Activated CD4-positive, alpha-beta memory T cell treated with anti-CD3 and anti-CD28 coated beads for 36 hours (primary cell): ENCODE measurements around the gene DBX2. TPM values are rescaled to one million over a fixed set of nuclear protein-coding genes. Genes with fewer than 3 reads are reported as not detected.
"Not testable (repeated sequence)": the region's sequence is repeated elsewhere in the genome, so short reads cannot be mapped to it uniquely, and the experiment has no call there.

Experiments used
- CTCF ChIA-PET: fragments of 350-600 bp; sonication (Branson Sonifier 250); formaldehyde crosslinking; loops from one replicate; lab custom pipeline; 2021; ENCODE audit warnings: antibody characterized with exemption, inconsistent platforms; lab: Charles Lee
- POLR2A ChIA-PET: fragments of 350-600 bp; sonication (Branson Sonifier 250); formaldehyde crosslinking; loops from one replicate; lab custom pipeline; 2021; ENCODE audit warnings: antibody characterized with exemption; lab: Charles Lee
- DNase-seq: peaks from one replicate; pipeline ENCODE4 v3.0.0-alpha.2; 2020
- H3K27ac Mint-ChIP-seq: one replicate; pipeline ENCODE4 v1.8.0; 2021; ENCODE audit warnings: mixed read lengths
- H3K27me3 Mint-ChIP-seq: one replicate; pipeline ENCODE4 v1.8.0; 2021; ENCODE audit warnings: mixed read lengths
- H3K36me3 Mint-ChIP-seq: one replicate; pipeline ENCODE4 v1.8.0; 2021; ENCODE audit warnings: mixed read lengths
- H3K4me1 Mint-ChIP-seq: one replicate; pipeline ENCODE4 v1.8.0; 2021; ENCODE audit warnings: low read depth, mixed read lengths
- H3K4me3 Mint-ChIP-seq: one replicate; pipeline ENCODE4 v1.8.0; 2021; ENCODE audit warnings: mild to moderate bottlenecking, mixed read lengths
- H3K9me3 Mint-ChIP-seq: one replicate; pipeline ENCODE4 v1.8.0; 2021; ENCODE audit warnings: mixed read lengths
- intact Hi-C: fragments of 100-400 bp; cut with micrococcal nuclease; formaldehyde crosslinking; loops from one replicate; pipeline ENCODE4 v1.15.1; 2023
- total RNA-seq, 2 experiments: library from RNA; stranded (reverse); gene quantifications; one replicate each; pipeline ENCODE4 v1.2.3, GENCODE V29; 2021

DBX2 gene
- total RNA-seq: not detected

DNA sequence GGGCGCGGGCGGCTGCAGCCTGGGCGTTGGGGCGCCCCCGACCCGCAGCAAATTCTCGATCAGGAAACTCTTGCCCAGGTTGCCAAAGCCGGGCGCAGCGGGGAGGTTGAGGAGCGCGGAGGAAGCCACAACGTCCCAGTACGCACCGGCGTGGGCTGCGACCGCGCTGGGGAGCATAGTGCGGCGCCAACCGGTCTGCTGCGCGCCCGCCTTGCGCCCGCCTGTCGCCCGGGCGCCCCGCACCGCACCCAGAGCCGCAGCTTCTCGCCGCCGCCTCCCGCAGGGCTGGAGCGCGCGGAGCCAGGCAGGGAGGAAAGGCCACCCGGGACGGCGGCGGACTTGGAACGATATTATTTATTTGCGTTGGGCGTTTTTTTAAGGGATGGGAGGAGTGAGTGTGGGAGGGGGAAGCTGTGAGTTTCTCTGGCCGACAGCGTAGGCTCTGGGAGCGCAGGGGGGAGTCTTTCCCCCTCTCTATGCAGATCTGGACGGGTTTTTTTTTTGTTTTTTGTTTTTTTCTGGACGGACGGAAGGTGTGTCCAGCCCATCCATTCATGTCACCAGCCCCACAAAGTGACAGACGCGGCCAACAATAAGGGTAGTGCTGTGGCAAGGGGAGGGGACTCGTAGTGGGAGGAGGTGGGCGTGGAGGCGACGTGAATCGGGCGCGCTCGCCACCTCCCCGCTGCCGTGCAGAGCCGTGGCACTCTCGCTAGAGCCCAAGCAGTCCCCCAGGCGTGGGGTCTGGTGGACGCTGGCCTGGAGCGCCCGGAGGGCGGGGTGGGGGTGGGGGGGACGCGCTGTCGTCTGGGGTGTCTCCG is at the start of gene DBX2:
Gene DBX2, minus strand, starts transcription at position 349 of the 821 bp plus-strand sequence. Its CDS starts 172 bp downstream, at position 177.
- Mint-ChIP-seq H3K27ac (no peak within 1 kb of the TSS), H3K36me3 (no peaks in the 10 kb centered on the region), H3K4me3 (no peak within 1 kb of the TSS), H3K4me1 (peaks cover 2% of the 10 kb centered on the region), H3K9me3 (no peaks in the 10 kb centered on the region), H3K27me3 (peaks cover 42% of the 10 kb centered on the region)
- intact Hi-C loops: no loop called here
- POLR2A ChIA-PET: no interaction called here
- DNase-seq: no peak
- CTCF ChIA-PET: interaction anchor here (1.2 kb wide), 1 partner anchor 102 kb away, joined by 5 read pairs; no protein-coding TSS in a partner anchor

DNA sequence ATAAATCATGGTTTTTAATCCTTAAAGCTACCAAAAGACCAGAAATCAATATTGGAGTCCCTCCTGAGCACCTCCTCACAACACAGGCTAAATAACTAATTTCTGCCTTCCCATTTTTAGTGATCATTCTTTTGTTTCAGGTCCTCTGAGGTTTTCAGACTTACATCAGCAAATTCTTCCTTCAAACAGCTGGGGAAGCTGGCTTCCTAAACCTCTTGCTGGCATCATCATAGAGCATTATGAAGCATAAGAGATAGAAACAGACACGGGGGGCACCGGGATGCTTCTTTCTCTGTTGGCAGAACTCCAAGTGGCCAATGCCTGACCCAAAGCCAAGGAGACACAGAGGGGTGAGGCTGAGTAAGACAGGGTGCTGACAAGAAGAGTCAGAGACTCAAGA is 47.9 kb upstream of the DBX2 start:
- intact Hi-C loops: no loop called here
- no peak for DNase-seq
- ChIA-PET CTCF (no interaction called here), POLR2A (no interaction called here)
- Mint-ChIP-seq H3K4me3 (no peak overlapping the region), H3K36me3 (no peaks in the 10 kb centered on the region), H3K27ac (no peak overlapping the region), H3K4me1 (no peaks in the 10 kb centered on the region), H3K9me3 (no peaks in the 10 kb centered on the region), H3K27me3 (peaks cover 5% of the 10 kb centered on the region)

DNA sequence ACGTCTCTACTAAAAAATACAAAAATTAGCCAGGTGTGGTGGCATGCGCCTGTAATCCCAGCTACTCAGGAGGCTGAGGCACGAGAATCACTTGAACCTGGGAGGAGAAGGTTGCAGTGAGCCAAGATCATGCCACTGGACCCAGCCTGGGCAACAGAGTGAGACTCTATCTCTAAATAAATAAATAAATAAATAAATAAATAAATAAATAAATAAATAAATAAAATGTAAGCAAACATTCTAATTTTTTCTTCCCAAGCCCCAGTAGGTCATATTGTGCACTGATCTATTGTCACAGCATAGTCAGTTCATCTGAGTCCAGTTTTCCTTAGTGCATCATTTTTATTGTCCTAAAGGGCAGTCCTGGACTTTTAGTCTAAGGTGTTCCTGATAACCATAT is 44.5 kb upstream of the DBX2 start:
- H3K4me1 Mint-ChIP-seq, H3K4me3 Mint-ChIP-seq, H3K27me3 Mint-ChIP-seq, H3K27ac Mint-ChIP-seq, CTCF ChIA-PET, intact Hi-C loops, H3K9me3 Mint-ChIP-seq, POLR2A ChIA-PET, DNase-seq, H3K36me3 Mint-ChIP-seq: not testable (repeated sequence)

DNA sequence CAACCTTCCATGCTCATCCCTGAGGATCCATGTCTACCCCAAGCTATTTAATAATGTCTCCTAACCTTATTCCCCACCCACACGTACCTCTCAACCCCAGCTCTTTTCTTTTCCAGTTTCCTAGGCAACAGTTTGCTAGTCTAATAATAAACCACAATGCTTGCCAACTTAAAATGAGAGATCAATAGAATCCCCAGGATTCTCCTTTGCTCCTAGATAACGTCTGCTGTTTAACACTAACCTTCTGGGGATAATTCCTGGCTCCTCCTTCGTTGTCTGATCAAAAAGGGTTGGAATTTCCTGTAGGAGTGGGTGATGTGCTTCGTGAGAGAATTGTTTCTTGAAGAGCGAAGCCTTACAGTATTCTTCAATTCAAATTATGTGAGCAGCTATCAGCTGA is 42.2 kb upstream of the DBX2 start:
- no peak overlapping the region for H3K27ac Mint-ChIP-seq
- H3K36me3 Mint-ChIP-seq: no peaks in the 10 kb centered on the region
- H3K9me3 Mint-ChIP-seq: no peaks in the 10 kb centered on the region
- no peak overlapping the region for H3K4me3 Mint-ChIP-seq
- CTCF ChIA-PET: no interaction called here
- no peak for DNase-seq
- POLR2A ChIA-PET: no interaction called here
- H3K4me1 Mint-ChIP-seq: no peaks in the 10 kb centered on the region
- intact Hi-C loops: no loop called here
- peaks cover 11% of the 10 kb centered on the region for H3K27me3 Mint-ChIP-seq

DNA sequence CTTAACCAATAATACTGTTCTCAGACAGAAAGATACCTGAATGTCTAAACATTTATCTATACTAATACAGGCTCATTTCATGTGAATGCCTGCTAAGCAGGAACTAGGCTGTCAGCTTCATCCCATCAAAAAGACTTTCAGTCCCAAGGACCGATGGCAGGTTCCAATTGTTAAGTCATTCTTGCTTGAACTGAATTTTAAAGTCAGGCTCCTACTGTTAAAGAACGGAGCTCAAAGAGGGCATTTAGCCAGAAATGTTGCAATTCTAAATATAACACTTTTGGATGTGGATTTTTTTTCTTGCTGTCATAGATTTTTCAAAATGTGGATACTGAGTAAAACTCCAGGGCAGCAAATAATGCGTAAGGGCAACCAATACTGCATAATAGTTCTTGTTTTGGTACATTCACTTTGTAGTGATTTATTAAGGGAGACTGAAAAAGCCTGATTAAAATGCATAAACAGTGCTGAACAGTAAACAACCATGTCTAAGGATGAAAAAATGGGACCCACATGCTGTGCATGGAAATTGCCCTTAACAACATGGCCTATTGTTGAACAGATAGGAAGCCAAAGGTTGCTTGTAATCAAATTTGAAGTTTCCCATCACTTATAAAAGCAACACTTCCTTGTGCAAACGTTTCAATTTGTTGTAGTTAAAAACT is 38.6 kb upstream of the DBX2 start:
- ChIA-PET POLR2A (no interaction called here), CTCF (no interaction called here)
- Mint-ChIP-seq H3K4me3 (no peak overlapping the region), H3K27me3 (peaks cover 14% of the 10 kb centered on the region), H3K36me3 (peaks cover 2% of the 10 kb centered on the region), H3K27ac (no peak overlapping the region), H3K9me3 (peaks cover 7% of the 10 kb centered on the region), H3K4me1 (no peaks in the 10 kb centered on the region)
- DNase-seq: no peak
- intact Hi-C loops: no loop called here

GRCh38 chr12:45088608-45089007 is 37.7 kb upstream of the DBX2 start:
- Mint-ChIP-seq H3K4me3 (no peak overlapping the region), H3K9me3 (peaks cover 8% of the 10 kb centered on the region), H3K27ac (no peak overlapping the region), H3K4me1 (no peaks in the 10 kb centered on the region), H3K36me3 (peaks cover 2% of the 10 kb centered on the region), H3K27me3 (peaks cover 12% of the 10 kb centered on the region)
- ChIA-PET CTCF (no interaction called here), POLR2A (no interaction called here)
- no peak for DNase-seq
- intact Hi-C loops: no loop called here

DNA sequence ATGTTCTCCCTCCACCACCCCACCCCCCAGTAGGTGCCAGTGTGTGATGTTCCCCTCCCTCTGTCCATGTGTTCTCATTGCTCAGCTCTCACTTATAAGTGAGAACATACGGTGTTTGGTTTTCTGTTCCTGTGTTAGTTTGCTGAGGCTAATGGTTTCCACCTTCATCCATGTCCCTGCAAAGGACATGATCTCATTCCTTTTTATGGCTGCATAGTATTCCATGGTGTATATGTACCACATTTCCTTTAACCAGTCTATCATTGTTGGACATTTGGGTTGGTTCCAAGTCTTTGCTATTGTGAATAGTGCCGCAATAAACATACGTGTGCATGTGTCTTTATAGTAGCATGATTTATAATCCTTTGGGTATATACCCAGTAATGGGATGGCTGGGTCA is 33.3 kb upstream of the DBX2 start:
- H3K4me3 Mint-ChIP-seq, H3K9me3 Mint-ChIP-seq, DNase-seq, H3K36me3 Mint-ChIP-seq, H3K27ac Mint-ChIP-seq, H3K4me1 Mint-ChIP-seq, H3K27me3 Mint-ChIP-seq, intact Hi-C loops, POLR2A ChIA-PET, CTCF ChIA-PET: not testable (repeated sequence)

DNA sequence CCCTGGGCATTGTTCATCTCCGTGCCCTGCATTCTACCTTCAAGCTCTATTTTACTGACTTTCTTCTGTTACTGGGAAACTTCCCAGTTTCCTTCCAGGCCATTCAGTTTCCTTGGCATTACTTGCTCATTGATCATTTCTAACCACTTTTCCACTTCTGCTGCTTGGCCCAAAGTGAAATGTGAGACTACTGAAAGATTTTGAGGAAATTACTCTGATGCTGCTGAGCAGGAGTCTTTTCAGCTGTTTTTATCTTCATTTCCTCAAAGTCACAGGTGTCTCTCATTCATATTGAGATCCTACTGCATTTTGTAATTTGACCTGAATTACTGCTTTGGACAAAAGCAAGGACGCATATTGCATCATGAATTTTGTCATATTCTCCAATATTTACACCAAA is 26.4 kb upstream of the DBX2 start:
- ChIA-PET CTCF (no interaction called here), POLR2A (no interaction called here)
- Mint-ChIP-seq H3K27ac (no peak overlapping the region), H3K4me1 (no peaks in the 10 kb centered on the region), H3K9me3 (no peaks in the 10 kb centered on the region), H3K36me3 (no peaks in the 10 kb centered on the region), H3K27me3 (peaks cover 6% of the 10 kb centered on the region), H3K4me3 (no peak overlapping the region)
- intact Hi-C loops: no loop called here
- no peak for DNase-seq

- POLR2A ChIA-PET: no interaction called here
- no peak overlapping the region for H3K27ac Mint-ChIP-seq
- no peaks in the 10 kb centered on the region for H3K4me1 Mint-ChIP-seq
- H3K36me3 Mint-ChIP-seq: no peaks in the 10 kb centered on the region
- intact Hi-C loops: no loop called here
- CTCF ChIA-PET: no interaction called here
- H3K4me3 Mint-ChIP-seq: no peak overlapping the region
- H3K9me3 Mint-ChIP-seq: no peaks in the 10 kb centered on the region
- peaks cover 6% of the 10 kb centered on the region for H3K27me3 Mint-ChIP-seq
- DNase-seq: no peak
Measured at GRCh38 chr12:45076417-45077026, 25.6 kb upstream of the DBX2 start.

- Mint-ChIP-seq H3K27me3 (peaks cover 6% of the 10 kb centered on the region), H3K9me3 (no peaks in the 10 kb centered on the region), H3K36me3 (no peaks in the 10 kb centered on the region), H3K4me3 (no peak overlapping the region), H3K27ac (no peak overlapping the region), H3K4me1 (no peaks in the 10 kb centered on the region)
- intact Hi-C loops: no loop called here
- POLR2A ChIA-PET: no interaction called here
- CTCF ChIA-PET: no interaction called here
- DNase-seq: no peak
Measured at GRCh38 chr12:45075587-45076282, 24.8 kb upstream of the DBX2 start.

DNA sequence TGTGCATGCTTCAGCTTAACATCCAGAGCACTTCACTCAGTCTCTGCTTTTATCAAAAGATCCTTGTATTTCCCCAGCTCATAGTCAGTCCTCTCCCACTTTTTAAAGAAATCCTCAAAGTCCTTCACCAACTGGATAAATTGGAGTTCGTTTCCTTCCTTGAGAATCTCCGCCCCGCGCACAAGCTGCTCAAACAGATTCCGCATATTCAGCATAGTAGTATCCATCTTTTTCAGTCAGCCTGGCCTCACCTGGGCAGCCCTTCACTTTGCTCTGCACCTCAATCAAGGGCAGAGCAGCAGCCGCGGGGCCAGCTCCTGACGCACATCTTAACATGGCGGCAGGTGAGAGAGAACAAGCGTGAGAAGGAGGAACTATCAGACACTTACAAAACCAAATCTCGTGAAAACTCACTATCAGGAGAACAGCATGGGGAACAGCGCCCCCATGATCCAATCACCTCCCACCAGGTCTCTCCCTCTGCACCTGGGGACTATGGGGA is 14.3 kb upstream of the DBX2 start:
- H3K4me3 Mint-ChIP-seq: no peak overlapping the region
- peaks cover 6% of the 10 kb centered on the region for H3K27me3 Mint-ChIP-seq
- H3K9me3 Mint-ChIP-seq: peaks cover 13% of the 10 kb centered on the region
- no peak for DNase-seq
- no peaks in the 10 kb centered on the region for H3K36me3 Mint-ChIP-seq
- CTCF ChIA-PET: no interaction called here
- POLR2A ChIA-PET: no interaction called here
- no peak overlapping the region for H3K27ac Mint-ChIP-seq
- H3K4me1 Mint-ChIP-seq: no peaks in the 10 kb centered on the region
- intact Hi-C loops: no loop called here

- Mint-ChIP-seq H3K4me3 (no peak overlapping the region), H3K27me3 (peaks cover 4% of the 10 kb centered on the region), H3K4me1 (no peaks in the 10 kb centered on the region), H3K36me3 (no peaks in the 10 kb centered on the region), H3K9me3 (peaks cover 5% of the 10 kb centered on the region), H3K27ac (no peak overlapping the region)
- no peak for DNase-seq
- ChIA-PET CTCF (no interaction called here), POLR2A (no interaction called here)
- intact Hi-C loops: no loop called here
Measured at GRCh38 chr12:45060976-45061375, 10.1 kb upstream of the DBX2 start.
